Measurements from ENCODE around the gene LACTBL1.

DNA sequence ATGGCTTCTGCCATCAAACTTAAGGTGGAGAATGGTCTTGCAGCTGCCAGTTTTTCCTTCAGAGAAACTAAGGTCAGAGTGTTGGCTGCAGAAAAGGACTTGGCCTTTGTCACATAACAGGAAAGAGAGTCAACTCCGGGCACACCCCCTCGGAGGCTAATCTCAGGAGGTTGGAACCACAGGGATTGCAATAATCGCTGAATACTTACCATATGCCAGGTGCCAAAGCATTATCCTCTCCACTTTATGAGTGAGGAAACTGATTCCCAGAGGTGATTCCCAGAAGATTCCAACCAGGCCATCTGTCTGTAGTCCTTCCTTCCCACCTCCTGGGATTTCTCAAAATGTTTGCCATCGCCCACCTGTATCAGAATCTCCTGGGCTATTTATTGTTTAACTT is 54.0 kb downstream of the LACTBL1 start:
- TF ChIP-seq, protein P1, sequence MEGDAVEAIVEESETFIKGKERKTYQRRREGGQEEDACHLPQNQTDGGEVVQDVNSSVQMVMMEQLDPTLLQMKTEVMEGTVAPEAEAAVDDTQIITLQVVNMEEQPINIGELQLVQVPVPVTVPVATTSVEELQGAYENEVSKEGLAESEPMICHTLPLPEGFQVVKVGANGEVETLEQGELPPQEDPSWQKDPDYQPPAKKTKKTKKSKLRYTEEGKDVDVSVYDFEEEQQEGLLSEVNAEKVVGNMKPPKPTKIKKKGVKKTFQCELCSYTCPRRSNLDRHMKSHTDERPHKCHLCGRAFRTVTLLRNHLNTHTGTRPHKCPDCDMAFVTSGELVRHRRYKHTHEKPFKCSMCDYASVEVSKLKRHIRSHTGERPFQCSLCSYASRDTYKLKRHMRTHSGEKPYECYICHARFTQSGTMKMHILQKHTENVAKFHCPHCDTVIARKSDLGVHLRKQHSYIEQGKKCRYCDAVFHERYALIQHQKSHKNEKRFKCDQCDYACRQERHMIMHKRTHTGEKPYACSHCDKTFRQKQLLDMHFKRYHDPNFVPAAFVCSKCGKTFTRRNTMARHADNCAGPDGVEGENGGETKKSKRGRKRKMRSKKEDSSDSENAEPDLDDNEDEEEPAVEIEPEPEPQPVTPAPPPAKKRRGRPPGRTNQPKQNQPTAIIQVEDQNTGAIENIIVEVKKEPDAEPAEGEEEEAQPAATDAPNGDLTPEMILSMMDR (conservative IDR thresholded peaks at IDR 0.05; ENCODE audit: low read length), result no peak
- no peak for TF ChIP-seq EZH2phosphoT487 (IDR thresholded peaks at IDR 0.05; ENCODE audit: borderline replicate concordance, low read depth, low read length)
